ENCODE results near the gene FAM83D.
A peak's percentile ranks its signal among the peaks of the same experiment; 100 is the strongest.

The FAM83D gene

DNA sequence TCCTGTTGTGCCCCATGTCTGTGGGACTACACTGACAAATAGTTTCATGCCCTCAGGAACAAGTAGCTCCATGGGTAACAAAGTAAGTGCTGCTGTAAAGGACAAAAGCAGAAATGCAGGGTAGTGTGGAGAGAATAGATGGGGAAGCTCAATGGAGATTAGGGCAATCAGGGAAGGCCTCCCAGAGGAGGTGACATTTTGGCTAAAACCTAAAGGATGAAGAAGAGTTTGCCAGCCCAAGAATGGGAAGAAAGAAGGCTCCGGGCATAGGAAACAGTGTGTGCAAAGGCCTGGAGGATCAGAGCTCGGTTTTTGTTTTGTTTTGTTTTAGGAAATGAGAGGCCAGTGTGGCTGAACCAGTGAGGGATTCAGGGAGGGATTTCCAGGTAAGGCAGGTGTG lies 43.6 kb upstream of the FAM83D start:
- H3K9me3 ChIP-seq (ENCODE audit: severe bottlenecking) = no peaks in the 10 kb centered on the region
- H3K36me3 ChIP-seq = no peaks in the 10 kb centered on the region
- no peak overlapping the region for H3K4me3 ChIP-seq (ENCODE audit: low read depth, low read length)
- H3K27me3 ChIP-seq (ENCODE audit: insufficient read depth, low read depth, severe bottlenecking) = no peaks in the 10 kb centered on the region
- H3K27ac ChIP-seq = no peak overlapping the region
- DNase-seq = no peak
- TF ChIP-seq, protein P1, sequence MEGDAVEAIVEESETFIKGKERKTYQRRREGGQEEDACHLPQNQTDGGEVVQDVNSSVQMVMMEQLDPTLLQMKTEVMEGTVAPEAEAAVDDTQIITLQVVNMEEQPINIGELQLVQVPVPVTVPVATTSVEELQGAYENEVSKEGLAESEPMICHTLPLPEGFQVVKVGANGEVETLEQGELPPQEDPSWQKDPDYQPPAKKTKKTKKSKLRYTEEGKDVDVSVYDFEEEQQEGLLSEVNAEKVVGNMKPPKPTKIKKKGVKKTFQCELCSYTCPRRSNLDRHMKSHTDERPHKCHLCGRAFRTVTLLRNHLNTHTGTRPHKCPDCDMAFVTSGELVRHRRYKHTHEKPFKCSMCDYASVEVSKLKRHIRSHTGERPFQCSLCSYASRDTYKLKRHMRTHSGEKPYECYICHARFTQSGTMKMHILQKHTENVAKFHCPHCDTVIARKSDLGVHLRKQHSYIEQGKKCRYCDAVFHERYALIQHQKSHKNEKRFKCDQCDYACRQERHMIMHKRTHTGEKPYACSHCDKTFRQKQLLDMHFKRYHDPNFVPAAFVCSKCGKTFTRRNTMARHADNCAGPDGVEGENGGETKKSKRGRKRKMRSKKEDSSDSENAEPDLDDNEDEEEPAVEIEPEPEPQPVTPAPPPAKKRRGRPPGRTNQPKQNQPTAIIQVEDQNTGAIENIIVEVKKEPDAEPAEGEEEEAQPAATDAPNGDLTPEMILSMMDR (IDR thresholded peaks at IDR 0.05; ENCODE audit: low read depth, low read length) = no peak

DNA sequence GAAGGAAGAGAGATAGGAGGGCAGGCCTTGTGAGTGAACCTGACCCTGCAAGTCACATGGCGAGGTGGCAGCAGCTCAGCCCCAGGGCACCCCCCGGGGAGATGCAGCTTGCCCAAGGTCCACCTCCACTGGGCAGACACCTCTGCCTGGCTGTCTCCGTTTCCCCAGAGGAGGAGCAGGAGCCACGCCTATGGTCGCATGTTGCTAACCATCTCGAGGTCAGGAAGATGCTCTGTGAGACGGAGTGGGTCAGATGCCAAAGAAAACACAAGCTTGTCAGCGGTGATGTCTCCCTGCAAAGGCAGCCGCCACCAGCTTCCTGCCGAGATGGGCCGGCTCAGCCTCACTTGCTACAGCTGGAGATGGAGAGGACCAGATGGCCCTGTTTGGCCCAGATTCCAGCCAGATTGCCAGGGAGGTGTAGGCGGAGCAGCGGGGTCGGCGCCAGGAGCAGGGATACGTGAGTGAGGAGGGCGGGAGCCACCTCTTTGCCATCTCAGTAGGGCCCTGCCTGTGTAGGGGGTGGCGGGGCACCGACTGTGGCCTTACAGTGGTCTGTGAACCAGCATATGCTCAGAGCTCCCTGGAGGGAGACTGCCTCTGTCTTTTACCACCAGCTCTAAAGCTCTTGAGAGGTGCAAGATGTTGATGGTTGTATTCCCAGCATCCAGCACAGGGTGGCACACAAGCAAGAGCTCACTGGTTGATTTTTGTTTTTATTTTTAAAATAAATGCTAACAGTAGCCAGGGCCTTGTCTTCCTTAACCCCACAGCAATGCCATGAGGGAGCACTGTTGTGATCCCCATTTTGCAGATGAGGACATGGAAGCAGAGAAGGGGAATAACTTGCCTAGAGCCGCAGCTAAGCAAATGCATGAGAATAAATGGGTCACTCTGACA lies 42.9 kb upstream of the FAM83D start:
- H3K27ac ChIP-seq = no peak overlapping the region
- TF ChIP-seq, protein P1 (IDR thresholded peaks at IDR 0.05; ENCODE audit: low read depth, low read length) = no peak
- no peaks in the 10 kb centered on the region for H3K9me3 ChIP-seq (ENCODE audit: severe bottlenecking)
- DNase-seq = peak; percentile 33
- no peak overlapping the region for H3K4me3 ChIP-seq (ENCODE audit: low read depth, low read length)
- no peaks in the 10 kb centered on the region for H3K36me3 ChIP-seq
- no peaks in the 10 kb centered on the region for H3K27me3 ChIP-seq (ENCODE audit: insufficient read depth, low read depth, severe bottlenecking)

DNA sequence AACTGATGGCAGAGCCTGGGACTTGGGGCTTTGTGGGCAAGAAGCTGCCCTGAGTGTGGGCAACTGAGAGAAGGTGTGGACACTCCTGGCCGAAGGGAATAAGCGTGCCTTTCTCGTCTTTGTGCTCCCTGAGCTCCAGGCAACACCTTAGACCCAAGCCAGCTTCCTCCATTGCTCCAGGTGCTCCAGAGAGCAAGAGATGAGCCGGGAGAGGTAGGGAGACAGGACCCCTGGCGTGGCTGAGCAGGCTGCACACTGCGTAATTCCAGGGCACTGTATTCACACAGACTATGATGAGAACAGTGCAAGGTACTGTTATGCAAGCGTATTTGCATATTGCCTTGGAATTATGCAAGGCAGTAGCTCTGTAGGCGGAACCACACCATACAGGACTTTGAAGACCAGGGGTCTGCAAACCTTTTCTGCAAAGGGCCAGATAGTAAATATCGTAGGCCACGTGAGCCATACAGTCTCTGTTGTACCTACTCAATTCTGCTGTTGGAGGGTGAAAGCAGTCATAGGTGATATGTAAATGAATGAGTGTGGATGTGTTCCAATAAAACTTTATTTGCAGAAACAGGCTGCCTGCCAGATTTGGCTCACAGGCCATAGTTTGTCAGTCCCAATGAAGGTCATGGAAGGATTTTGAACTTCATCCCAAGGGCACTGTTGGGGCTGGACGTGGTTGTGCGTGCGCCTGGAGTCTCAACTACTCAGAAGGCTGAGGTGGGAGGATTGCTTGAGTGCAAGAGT lies 42.1 kb upstream of the FAM83D start:
- TF ChIP-seq, protein P1 (IDR thresholded peaks at IDR 0.05; ENCODE audit: low read depth, low read length) = no peak
- H3K9me3 ChIP-seq (ENCODE audit: severe bottlenecking) = no peaks in the 10 kb centered on the region
- no peaks in the 10 kb centered on the region for H3K27me3 ChIP-seq (ENCODE audit: insufficient read depth, low read depth, severe bottlenecking)
- no peak for DNase-seq
- H3K4me3 ChIP-seq (ENCODE audit: low read depth, low read length) = no peak overlapping the region
- no peaks in the 10 kb centered on the region for H3K36me3 ChIP-seq
- no peak overlapping the region for H3K27ac ChIP-seq

DNA sequence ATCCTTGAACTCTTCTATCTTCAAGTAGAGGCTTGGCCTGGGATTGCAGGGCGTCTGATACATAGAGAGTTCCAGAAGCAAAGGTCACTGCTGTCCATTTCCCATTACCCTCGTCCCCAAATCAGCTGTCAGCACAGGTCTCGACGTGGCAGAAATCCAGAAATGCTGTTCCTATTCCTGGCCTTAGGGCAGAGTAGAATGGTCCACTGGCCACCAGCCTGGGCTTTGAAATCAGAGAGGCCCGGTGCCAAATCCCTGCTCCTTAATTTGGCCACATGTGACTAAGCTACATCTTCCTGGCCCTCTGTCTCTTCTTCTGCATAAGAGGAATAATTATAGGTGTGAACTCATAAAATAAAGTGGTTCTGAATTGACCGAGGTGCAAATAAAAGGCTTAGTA lies 40.9 kb upstream of the FAM83D start:
- DNase-seq = no peak
- H3K4me3 ChIP-seq (ENCODE audit: low read depth, low read length) = no peak overlapping the region
- H3K27me3 ChIP-seq (ENCODE audit: insufficient read depth, low read depth, severe bottlenecking) = no peaks in the 10 kb centered on the region
- no peaks in the 10 kb centered on the region for H3K36me3 ChIP-seq
- H3K27ac ChIP-seq = no peak overlapping the region
- TF ChIP-seq, protein P1 (IDR thresholded peaks at IDR 0.05; ENCODE audit: low read depth, low read length) = no peak
- H3K9me3 ChIP-seq (ENCODE audit: severe bottlenecking) = no peaks in the 10 kb centered on the region

DNA sequence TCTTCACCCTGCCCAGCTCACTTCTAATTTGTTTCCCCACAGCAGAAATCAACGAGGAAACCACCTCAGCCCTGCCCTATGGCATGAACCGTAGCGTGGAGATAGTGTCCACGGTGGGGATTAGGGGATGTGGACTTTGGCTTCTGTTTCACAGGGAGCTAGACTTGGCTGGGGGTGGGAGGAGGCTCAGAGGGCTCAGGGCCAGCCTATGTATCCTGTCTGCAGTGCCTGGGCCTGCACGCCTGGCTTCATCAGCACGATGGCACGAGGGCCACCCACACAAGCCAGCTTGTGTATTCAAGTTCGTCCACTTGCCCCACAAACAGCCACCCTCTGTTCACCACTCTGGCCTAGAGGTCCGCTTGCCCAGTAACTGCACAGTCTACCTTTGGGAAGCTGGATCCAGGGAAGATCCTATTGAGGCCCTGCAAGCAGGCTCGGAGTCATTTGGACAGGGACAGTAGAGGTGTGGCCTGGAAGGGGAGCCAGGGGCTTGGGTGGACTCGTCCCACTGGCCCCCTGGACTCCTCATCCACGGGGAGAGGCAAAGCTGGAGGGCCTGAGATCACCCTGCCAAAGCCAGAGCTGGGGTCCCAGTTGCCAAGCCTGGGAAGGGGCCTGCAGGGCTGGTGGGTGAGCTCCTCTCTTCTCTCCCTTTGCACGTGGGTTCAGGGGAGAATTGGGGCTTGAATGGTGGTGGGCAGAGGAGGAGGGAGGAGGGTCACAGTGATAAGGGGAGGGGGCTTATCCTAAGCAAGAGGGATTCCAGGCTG lies 38.0 kb upstream of the FAM83D start:
- Histone ChIP-seq H3K9me3 (ENCODE audit: severe bottlenecking) (no peaks in the 10 kb centered on the region), H3K36me3 (no peaks in the 10 kb centered on the region), H3K4me3 (ENCODE audit: low read depth, low read length) (no peak overlapping the region), H3K27ac (no peak overlapping the region), H3K27me3 (ENCODE audit: insufficient read depth, low read depth, severe bottlenecking) (no peaks in the 10 kb centered on the region)
- no peak for DNase-seq
- TF ChIP-seq, protein P1 (IDR thresholded peaks at IDR 0.05; ENCODE audit: low read depth, low read length) = no peak

Measured in WERI-Rb-1 (cell line).